ENCODE results near the gene BRWD1. TPM values are rescaled to one million over a fixed set of nuclear protein-coding genes. Genes with fewer than 3 reads are reported as not detected.

BRWD1 gene
- polyA plus RNA-seq, 1 donor from 2014 or later = 246 TPM

DNA sequence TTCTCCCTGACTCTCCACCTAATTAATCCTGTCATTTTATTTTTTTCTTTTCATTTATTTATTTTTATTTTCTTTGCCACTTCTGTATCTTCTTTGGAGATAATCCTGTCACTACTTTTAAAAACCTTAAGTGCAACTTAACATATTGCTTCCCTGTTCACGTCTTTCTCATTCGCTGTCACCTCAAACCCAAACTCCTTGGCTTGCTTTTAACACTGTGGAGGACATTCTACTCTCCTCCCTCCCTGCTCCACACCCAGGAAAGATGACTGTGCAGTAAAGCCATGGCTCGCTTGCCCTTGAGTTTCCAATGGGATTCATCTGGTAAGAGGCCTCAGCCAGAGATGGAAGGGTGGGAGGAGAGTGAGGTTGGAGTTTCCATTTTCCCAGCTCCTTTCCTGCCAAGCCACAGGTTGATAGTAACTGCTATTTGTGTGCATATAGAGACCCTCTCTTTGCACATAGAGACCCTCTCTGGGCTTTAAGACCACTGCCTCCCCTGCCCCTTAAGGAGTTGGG lies 6.4 kb upstream of the BRWD1 start:
- Histone ChIP-seq H3K36me3 (ENCODE audit: insufficient read depth, low read length) (no peaks in the 10 kb centered on the region), H3K9me2 (ENCODE audit: insufficient read depth, low read length) (no peaks in the 10 kb centered on the region), H3K4me3 (ENCODE audit: low read length) (no peak overlapping the region), H3K79me2 (replicated peaks; ENCODE audit: insufficient read depth, low read length) (no peaks in the 10 kb centered on the region), H3F3A (ENCODE audit: insufficient read depth, low read length, poor library complexity, severe bottlenecking) (no peaks in the 10 kb centered on the region), H3K9me3 (ENCODE audit: low read length) (no peaks in the 10 kb centered on the region), H2AFZ (ENCODE audit: low read depth, low read length) (no peak overlapping the region), H3K4me2 (ENCODE audit: low read length) (no peak overlapping the region), H3K9ac (ENCODE audit: low read length) (no peak overlapping the region), H4K20me1 (ENCODE audit: insufficient read depth) (no peaks in the 10 kb centered on the region), H3K27me3 (ENCODE audit: insufficient read depth, low read depth, low read length) (no peaks in the 10 kb centered on the region), H3K27ac (ENCODE audit: low read length) (no peak overlapping the region)
- TF ChIP-seq EP300 (conservative IDR thresholded peaks at IDR 0.05; ENCODE audit: poor library complexity, severe bottlenecking) (no peak), TAF1 (IDR thresholded peaks at IDR 0.05; ENCODE audit: low read depth) (no peak), POLR2AphosphoS5 (IDR thresholded peaks at IDR 0.05) (no peak), EZH2 (IDR thresholded peaks at IDR 0.05; ENCODE audit: borderline replicate concordance, insufficient read depth, low read length, poor library complexity, severe bottlenecking) (no peak), RAD21 (conservative IDR thresholded peaks at IDR 0.05) (no peak), SMC3 (conservative IDR thresholded peaks at IDR 0.05; ENCODE audit: poor library complexity) (no peak), MXI1 (conservative IDR thresholded peaks at IDR 0.05; ENCODE audit: poor library complexity, severe bottlenecking) (no peak)
- TF ChIP-seq, protein P1, sequence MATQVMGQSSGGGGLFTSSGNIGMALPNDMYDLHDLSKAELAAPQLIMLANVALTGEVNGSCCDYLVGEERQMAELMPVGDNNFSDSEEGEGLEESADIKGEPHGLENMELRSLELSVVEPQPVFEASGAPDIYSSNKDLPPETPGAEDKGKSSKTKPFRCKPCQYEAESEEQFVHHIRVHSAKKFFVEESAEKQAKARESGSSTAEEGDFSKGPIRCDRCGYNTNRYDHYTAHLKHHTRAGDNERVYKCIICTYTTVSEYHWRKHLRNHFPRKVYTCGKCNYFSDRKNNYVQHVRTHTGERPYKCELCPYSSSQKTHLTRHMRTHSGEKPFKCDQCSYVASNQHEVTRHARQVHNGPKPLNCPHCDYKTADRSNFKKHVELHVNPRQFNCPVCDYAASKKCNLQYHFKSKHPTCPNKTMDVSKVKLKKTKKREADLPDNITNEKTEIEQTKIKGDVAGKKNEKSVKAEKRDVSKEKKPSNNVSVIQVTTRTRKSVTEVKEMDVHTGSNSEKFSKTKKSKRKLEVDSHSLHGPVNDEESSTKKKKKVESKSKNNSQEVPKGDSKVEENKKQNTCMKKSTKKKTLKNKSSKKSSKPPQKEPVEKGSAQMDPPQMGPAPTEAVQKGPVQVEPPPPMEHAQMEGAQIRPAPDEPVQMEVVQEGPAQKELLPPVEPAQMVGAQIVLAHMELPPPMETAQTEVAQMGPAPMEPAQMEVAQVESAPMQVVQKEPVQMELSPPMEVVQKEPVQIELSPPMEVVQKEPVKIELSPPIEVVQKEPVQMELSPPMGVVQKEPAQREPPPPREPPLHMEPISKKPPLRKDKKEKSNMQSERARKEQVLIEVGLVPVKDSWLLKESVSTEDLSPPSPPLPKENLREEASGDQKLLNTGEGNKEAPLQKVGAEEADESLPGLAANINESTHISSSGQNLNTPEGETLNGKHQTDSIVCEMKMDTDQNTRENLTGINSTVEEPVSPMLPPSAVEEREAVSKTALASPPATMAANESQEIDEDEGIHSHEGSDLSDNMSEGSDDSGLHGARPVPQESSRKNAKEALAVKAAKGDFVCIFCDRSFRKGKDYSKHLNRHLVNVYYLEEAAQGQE (IDR thresholded peaks at IDR 0.05; ENCODE audit: borderline replicate concordance) = no peak
- TF ChIP-seq, protein P2, sequence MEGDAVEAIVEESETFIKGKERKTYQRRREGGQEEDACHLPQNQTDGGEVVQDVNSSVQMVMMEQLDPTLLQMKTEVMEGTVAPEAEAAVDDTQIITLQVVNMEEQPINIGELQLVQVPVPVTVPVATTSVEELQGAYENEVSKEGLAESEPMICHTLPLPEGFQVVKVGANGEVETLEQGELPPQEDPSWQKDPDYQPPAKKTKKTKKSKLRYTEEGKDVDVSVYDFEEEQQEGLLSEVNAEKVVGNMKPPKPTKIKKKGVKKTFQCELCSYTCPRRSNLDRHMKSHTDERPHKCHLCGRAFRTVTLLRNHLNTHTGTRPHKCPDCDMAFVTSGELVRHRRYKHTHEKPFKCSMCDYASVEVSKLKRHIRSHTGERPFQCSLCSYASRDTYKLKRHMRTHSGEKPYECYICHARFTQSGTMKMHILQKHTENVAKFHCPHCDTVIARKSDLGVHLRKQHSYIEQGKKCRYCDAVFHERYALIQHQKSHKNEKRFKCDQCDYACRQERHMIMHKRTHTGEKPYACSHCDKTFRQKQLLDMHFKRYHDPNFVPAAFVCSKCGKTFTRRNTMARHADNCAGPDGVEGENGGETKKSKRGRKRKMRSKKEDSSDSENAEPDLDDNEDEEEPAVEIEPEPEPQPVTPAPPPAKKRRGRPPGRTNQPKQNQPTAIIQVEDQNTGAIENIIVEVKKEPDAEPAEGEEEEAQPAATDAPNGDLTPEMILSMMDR (IDR thresholded peaks at IDR 0.05; ENCODE audit: poor library complexity, severe bottlenecking) = no peak

DNA sequence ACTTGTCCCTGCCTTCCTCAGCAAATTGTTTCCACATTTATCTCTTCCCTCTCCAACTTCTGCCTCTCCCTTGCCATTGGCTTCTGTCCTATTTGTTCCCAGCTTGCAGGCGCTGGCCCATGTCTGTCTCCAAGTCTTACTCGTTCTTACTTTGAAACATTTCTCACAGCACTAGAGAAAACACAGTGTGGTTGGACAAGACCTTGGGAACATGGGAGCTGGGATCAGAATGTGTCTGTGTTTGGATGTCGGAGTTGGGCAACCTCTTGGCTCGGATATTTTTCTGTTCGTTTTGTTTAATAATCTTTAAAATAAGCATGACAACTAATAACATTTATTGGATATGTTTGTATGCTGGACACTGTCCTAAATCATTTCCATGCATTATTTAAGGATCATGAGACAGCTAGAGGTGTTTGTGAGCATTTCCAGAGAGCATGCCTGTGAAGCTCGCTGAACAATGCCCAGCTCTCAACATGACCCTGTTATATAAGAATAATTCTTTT lies 5.9 kb upstream of the BRWD1 start:
- Histone ChIP-seq H3F3A (ENCODE audit: insufficient read depth, low read length, poor library complexity, severe bottlenecking) (no peaks in the 10 kb centered on the region), H3K27ac (ENCODE audit: low read length) (no peak overlapping the region), H3K9me2 (ENCODE audit: insufficient read depth, low read length) (no peaks in the 10 kb centered on the region), H4K20me1 (ENCODE audit: insufficient read depth) (no peaks in the 10 kb centered on the region), H3K4me3 (ENCODE audit: low read length) (no peak overlapping the region), H3K36me3 (ENCODE audit: insufficient read depth, low read length) (no peaks in the 10 kb centered on the region), H3K9ac (ENCODE audit: low read length) (no peak overlapping the region), H3K9me3 (ENCODE audit: low read length) (no peaks in the 10 kb centered on the region), H3K79me2 (replicated peaks; ENCODE audit: insufficient read depth, low read length) (peaks cover 4% of the 10 kb centered on the region), H2AFZ (ENCODE audit: low read depth, low read length) (no peak overlapping the region), H3K27me3 (ENCODE audit: insufficient read depth, low read depth, low read length) (no peaks in the 10 kb centered on the region), H3K4me2 (ENCODE audit: low read length) (no peak overlapping the region)
- TF ChIP-seq RAD21 (conservative IDR thresholded peaks at IDR 0.05) (no peak), TAF1 (IDR thresholded peaks at IDR 0.05; ENCODE audit: low read depth) (no peak), POLR2AphosphoS5 (IDR thresholded peaks at IDR 0.05) (no peak), MXI1 (conservative IDR thresholded peaks at IDR 0.05; ENCODE audit: poor library complexity, severe bottlenecking) (no peak), EZH2 (IDR thresholded peaks at IDR 0.05; ENCODE audit: borderline replicate concordance, insufficient read depth, low read length, poor library complexity, severe bottlenecking) (no peak), SMC3 (conservative IDR thresholded peaks at IDR 0.05; ENCODE audit: poor library complexity) (no peak), EP300 (conservative IDR thresholded peaks at IDR 0.05; ENCODE audit: poor library complexity, severe bottlenecking) (no peak)
- TF ChIP-seq, protein P2 (IDR thresholded peaks at IDR 0.05; ENCODE audit: poor library complexity, severe bottlenecking) = no peak
- TF ChIP-seq, protein P1 (IDR thresholded peaks at IDR 0.05; ENCODE audit: borderline replicate concordance) = no peak

All from neural cell (in vitro differentiated cells).